GM12878 (cell line): ENCODE data around the gene POLA1. TPM values are rescaled to one million over a fixed set of nuclear protein-coding genes. Genes with fewer than 3 reads are reported as not detected.

Source experiments
- ATAC-seq: fragments of 200-7000 bp; cut with Tn5 transposase; 3 replicates; pipeline ENCODE4 v1.9.1; 2020; ENCODE audit warnings: mild to moderate bottlenecking, moderate library complexity
- BruUV-seq: library from RNA; stranded (reverse); fragments of 400-500 nt; replicated peaks from 2 replicates; lab custom pipeline; 2021; lab: Mats Ljungman, UMichigan
- CTCF ChIA-PET: fragments of 300-600 bp; sonication (Branson Sonifier 250); formaldehyde crosslinking; extraction: SDS; loops from one replicate; lab custom pipeline; 2021; ENCODE audit warnings: inconsistent platforms; lab: Yijun Ruan, JAX
- POLR2A ChIA-PET: fragments of 350-600 bp; formaldehyde crosslinking; extraction: SDS; loops from one replicate; lab custom pipeline; 2021; ENCODE audit warnings: inconsistent platforms; lab: Charles Lee
- RAD21 ChIA-PET: fragments of 300-600 bp; sonication (Branson Sonifier 250); formaldehyde crosslinking; loops from one replicate; lab custom pipeline; 2023; ENCODE audit warnings: antibody characterized with exemption; ENCODE audit not compliant: unreplicated experiment; lab: Charles Lee
- SMC1A ChIA-PET: fragments of 300-600 bp; sonication (Branson Sonifier 250); formaldehyde crosslinking; loops from one replicate; lab custom pipeline; 2023; ENCODE audit not compliant: unreplicated experiment, uncharacterized antibody; lab: Charles Lee
- DNase-seq: peaks from one replicate; pipeline ENCODE4 v3.0.0-alpha.2; 2011; ENCODE audit warnings: low read depth, low spot score
- FAIRE-seq: peaks from 3 replicates; lab custom pipeline; 2011; peaks lifted over from hg19 to GRCh38; lab: Jason Lieb, UNC
- H2AFZ ChIP-seq: 2 replicates; pipeline ENCODE4 v1.6.0; 2011; ENCODE audit warnings: low read depth, low read length, control low read depth; ENCODE audit not compliant: control insufficient read depth
- H3K27ac ChIP-seq: 2 replicates; pipeline ENCODE4 v1.5.1; 2011; ENCODE audit warnings: control low read depth; ENCODE audit not compliant: control insufficient read depth, insufficient read depth
- H3K27me3 ChIP-seq, 2 experiments: replicated peaks in 1 of 2; 2 replicates each; pipeline versions ENCODE4 v1.6.0 to v1.6.1; 2011; ENCODE audit warnings: low read length in 1 of 2; ENCODE audit not compliant: control insufficient read depth in 2 of 2, insufficient read depth in 2 of 2
- H3K36me3 ChIP-seq, 2 experiments: 2 replicates each; pipeline ENCODE4 v1.5.1; 2011; ENCODE audit warnings: low read length in 1 of 2; ENCODE audit not compliant: control insufficient read depth in 2 of 2, insufficient read depth in 2 of 2
- H3K4me1 ChIP-seq: 2 replicates; pipeline ENCODE4 v1.6.1; 2011; ENCODE audit warnings: mild to moderate bottlenecking, low read length, moderate library complexity, mixed read lengths; ENCODE audit not compliant: control insufficient read depth, insufficient read depth
- H3K4me2 ChIP-seq: 2 replicates; pipeline ENCODE4 v1.6.0; 2011; ENCODE audit warnings: control low read depth; ENCODE audit not compliant: control insufficient read depth, insufficient read depth
- H3K4me3 ChIP-seq: fragments of 200-600 bp; sonication (generic); 2 replicates; pipeline ENCODE4 v1.5.1; 2016
- H3K79me2 ChIP-seq: 2 replicates; pipeline ENCODE4 v1.6.0; 2011; ENCODE audit warnings: low read length; ENCODE audit not compliant: control insufficient read depth, insufficient read depth
- H3K9ac ChIP-seq: 2 replicates; pipeline ENCODE4 v1.8.0; 2011; ENCODE audit warnings: low read length, control low read depth, mixed read lengths; ENCODE audit not compliant: control insufficient read depth, insufficient read depth
- H3K9me3 ChIP-seq: replicated peaks from 3 replicates; pipeline ENCODE4 v1.5.1; 2011; ENCODE audit warnings: mild to moderate bottlenecking, low read length; ENCODE audit not compliant: control insufficient read depth, insufficient read depth
- H4K20me1 ChIP-seq: 2 replicates; pipeline ENCODE4 v1.6.0; 2011; ENCODE audit not compliant: control insufficient read depth, insufficient read depth
- BCL3 ChIP-seq: IDR thresholded peaks from 2 replicates; pipeline ENCODE4 v1.6.1; 2011; ENCODE audit warnings: borderline replicate concordance, low read depth, mild to moderate bottlenecking, moderate library complexity, low read length; ENCODE audit not compliant: insufficient read depth, poor library complexity, severe bottlenecking
- DPF2 ChIP-seq: fragments of 450-650 bp; IDR thresholded peaks from 2 replicates; pipeline ENCODE4 v1.6.1; 2017; ENCODE audit warnings: mild to moderate bottlenecking
- EED ChIP-seq: sonication (generic); IDR thresholded peaks from 2 replicates; pipeline ENCODE4 v1.6.1; 2016; ENCODE audit warnings: antibody characterized with exemption, low read depth
- IRF4 ChIP-seq: IDR thresholded peaks from 2 replicates; pipeline ENCODE4 v1.6.1; 2011; ENCODE audit warnings: low read depth, low read length
- MXI1 ChIP-seq: fragments of 150-350 bp; IDR thresholded peaks from 2 replicates; pipeline ENCODE4 v1.6.1; 2011; ENCODE audit warnings: low read depth, mild to moderate bottlenecking, inconsistent platforms, low read length, improper control_type of control experiment
- MYC ChIP-seq: IDR thresholded peaks from 2 replicates; pipeline ENCODE4 v1.6.1; 2011; ENCODE audit warnings: mild to moderate bottlenecking, low read length, moderate library complexity, inconsistent platforms; ENCODE audit not compliant: insufficient read depth, insufficient replicate concordance, insufficient read length, severe bottlenecking
- NR2F1 ChIP-seq: fragments of 450-650 bp; conservative IDR thresholded peaks from 2 replicates; pipeline ENCODE4 v1.6.1; 2017; ENCODE audit warnings: mild to moderate bottlenecking
- SP1 ChIP-seq: IDR thresholded peaks from one replicate; pipeline ENCODE4 v1.6.1; 2011; ENCODE audit warnings: low read depth, low read length
- SRF ChIP-seq, 2 experiments: IDR thresholded peaks; 2 replicates each; pipeline ENCODE4 v1.6.1; 2011; ENCODE audit warnings: low read depth in 2 of 2, low read length in 2 of 2, mild to moderate bottlenecking in 1 of 2, moderate library complexity in 1 of 2
- TCF12 ChIP-seq: IDR thresholded peaks from 2 replicates; pipeline ENCODE4 v1.6.1; 2011; ENCODE audit warnings: low read depth, mild to moderate bottlenecking, low read length
- ZBTB33 ChIP-seq: fragments of 450-650 bp; IDR thresholded peaks from 2 replicates; pipeline ENCODE4 v1.6.1; 2017; ENCODE audit warnings: mild to moderate bottlenecking
- ZNF207 ChIP-seq: fragments of 450-650 bp; IDR thresholded peaks from 2 replicates; pipeline ENCODE4 v1.6.1; 2014; ENCODE audit warnings: antibody characterized with exemption, mild to moderate bottlenecking, borderline replicate concordance
- ZNF217 ChIP-seq: fragments of 450-650 bp; IDR thresholded peaks from 2 replicates; pipeline ENCODE4 v1.6.1; 2017; ENCODE audit warnings: antibody characterized with exemption, mild to moderate bottlenecking
- WGBS: methylation state at CpG from one replicate; pipeline ENCODE4 v1.1.6; 2016; ENCODE audit warnings: low lambda C conversion rate; ENCODE audit not compliant: insufficient replicate concordance, insufficient coverage; ENCODE audit errors: missing lambda C conversion rate; 5-methylcytosine and 5-hydroxymethylcytosine counted together
- in situ Hi-C: fragments of 300-500 bp; cut with MboI; formaldehyde crosslinking; loops from 9 replicates; pipeline ENCODE4 v1.14.3; 2018; ENCODE audit warnings: mixed read lengths
- intact Hi-C: fragments of 100-400 bp; cut with micrococcal nuclease; formaldehyde crosslinking; loops from one replicate; pipeline ENCODE4 v1.14.2; 2022; ENCODE audit not compliant: unreplicated experiment
- polyA plus RNA-seq, 11 experiments: library from polyadenylated mRNA; depleted of rRNA in 4 of 11; unstranded in 6 of 11; stranded (reverse) in 5 of 11; fragments of >200 nt; fragmentation: Nextera tagmentation in 4 of 11; fragmentation: Illumina TruSeq in 1 of 11; extraction: Ambion mirVana in 4 of 11; extraction: Trizol in 1 of 11; gene quantifications; 1 replicate in 1 of 11; 2 replicates in 10 of 11; pipeline versions ENCODE4 v1.2.1 to v1.2.3, GENCODE V29; 2011 to 2016; ENCODE audit warnings: inconsistent platforms in 2 of 11, missing spikeins in 2 of 11, low read depth in 1 of 11
- total RNA-seq, 4 experiments: library from RNA; depleted of rRNA in 3 of 4; stranded (reverse); fragments of >200 nt in 3 of 4; fragmentation: Illumina TruSeq in 1 of 4; extraction: Trizol in 1 of 4; gene quantifications; 2 replicates each; pipeline versions ENCODE4 v1.2.1 to v1.2.3, GENCODE V29; 2013 to 2021
- TF ChIP-seq, protein P1 (sequence below): IDR thresholded peaks from 2 replicates; pipeline ENCODE4 v1.6.1; 2012; ENCODE audit warnings: low read depth, low read length, improper control_type of control experiment

POLA1 gene
- total and polyA plus RNA-seq, 10 of the 15 experiments (the other 5 are each of a cell fraction or from before 2014, with no cell fraction given), result 6.5 to 34.7 (median 24.8) TPM

DNA sequence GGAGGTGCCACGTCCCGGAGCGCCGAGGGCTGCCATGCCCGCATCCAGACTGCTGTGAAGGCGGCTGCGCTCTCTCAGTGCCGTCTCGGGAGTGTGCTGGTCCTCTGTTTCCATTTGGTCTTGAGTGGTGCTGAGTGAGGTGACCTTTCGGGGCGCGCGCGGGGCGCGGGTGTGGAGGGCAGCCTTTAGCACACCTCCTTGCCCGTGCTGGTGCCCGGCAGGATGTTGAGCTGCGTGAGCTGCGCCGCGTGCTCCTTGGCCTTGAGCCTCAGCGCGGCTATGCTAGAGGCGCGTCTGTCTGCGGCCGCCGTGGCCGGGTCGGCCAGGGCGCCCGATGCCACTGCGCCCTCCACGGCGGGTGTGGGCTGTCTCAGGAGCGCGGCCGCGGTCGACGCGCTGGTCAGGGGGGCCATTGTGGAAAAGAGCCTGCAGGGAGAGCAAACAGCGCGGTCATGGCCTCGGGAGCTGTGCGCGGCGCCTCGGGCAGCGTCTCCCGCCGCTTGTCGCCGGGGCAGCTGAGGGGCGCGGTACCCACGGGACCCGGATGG is 310.8 kb downstream of the POLA1 start (continued):
- TF ChIP-seq NR2F1 (no peak), ZNF217 (no peak), MXI1 (no peak)

- no peak for TF ChIP-seq SRF (IDR thresholded peaks at IDR 0.05; ENCODE audit: low read depth in 2 of 2, low read length in 2 of 2)
- no peak for TF ChIP-seq ZNF207
- TF ChIP-seq EED, result no peak
- TF ChIP-seq BCL3, result no peak
- TF ChIP-seq SP1, result no peak
- TF ChIP-seq, protein P1, sequence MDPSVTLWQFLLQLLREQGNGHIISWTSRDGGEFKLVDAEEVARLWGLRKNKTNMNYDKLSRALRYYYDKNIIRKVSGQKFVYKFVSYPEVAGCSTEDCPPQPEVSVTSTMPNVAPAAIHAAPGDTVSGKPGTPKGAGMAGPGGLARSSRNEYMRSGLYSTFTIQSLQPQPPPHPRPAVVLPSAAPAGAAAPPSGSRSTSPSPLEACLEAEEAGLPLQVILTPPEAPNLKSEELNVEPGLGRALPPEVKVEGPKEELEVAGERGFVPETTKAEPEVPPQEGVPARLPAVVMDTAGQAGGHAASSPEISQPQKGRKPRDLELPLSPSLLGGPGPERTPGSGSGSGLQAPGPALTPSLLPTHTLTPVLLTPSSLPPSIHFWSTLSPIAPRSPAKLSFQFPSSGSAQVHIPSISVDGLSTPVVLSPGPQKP, result no peak
- TF ChIP-seq ZBTB33, result no peak
- no peak for TF ChIP-seq DPF2
- TF ChIP-seq TCF12, result no peak
- TF ChIP-seq MYC, result no peak
- no peak for TF ChIP-seq IRF4
- 57% methylated on average over 14 of the region's 23 CpGs for WGBS
Observed at GRCh38 chrX:25005034-25005381, 311.3 kb downstream of the POLA1 start.

More at GRCh38 chrX:25005034-25005381, 311.3 kb downstream of the POLA1 start:
- peaks cover 0 to 3% of the 10 kb centered on the region in 2 experiments; a peak in 1 of 4 replicates for H3K27me3 ChIP-seq
- ATAC-seq (no peak), FAIRE-seq (no peak), DNase-seq (no peak)
- H3K9ac ChIP-seq, result no peak overlapping the region
- H3K9me3 ChIP-seq, result no peaks in the 10 kb centered on the region
- ChIA-PET CTCF (no interaction called here), SMC1A (no interaction called here), RAD21 (no interaction called here), POLR2A (no interaction called here)
- H3K79me2 ChIP-seq, result no peaks in the 10 kb centered on the region
- H3K4me3 ChIP-seq, result no peak overlapping the region
- H3K36me3 ChIP-seq, result no peaks in the 10 kb centered on the region
- H4K20me1 ChIP-seq, result no peaks in the 10 kb centered on the region
- H3K27ac ChIP-seq, result no peak overlapping the region
- BruUV-seq, result no TSS peak
- intact Hi-C loops (no loop called here), in situ Hi-C loops (no loop called here)
- no peak overlapping the region for H2AFZ ChIP-seq
- H3K4me2 ChIP-seq, result no peak overlapping the region
- H3K4me1 ChIP-seq, result no peaks in the 10 kb centered on the region
